H9 (cell line): ENCODE measurements around the gene MAP1B. TPM values are rescaled to one million over a fixed set of nuclear protein-coding genes. Genes with fewer than 3 reads are reported as not detected.

Experiments
- DNase-seq: peaks from one replicate; pipeline ENCODE4 v3.0.0-alpha.2; 2017
- H2AFZ ChIP-seq: one replicate; pipeline ENCODE4 v1.6.1; 2013; ENCODE audit warnings: mild to moderate bottlenecking, low read length, control low read depth, moderate library complexity
- H2AK5ac ChIP-seq: 2 replicates; pipeline ENCODE4 v1.6.1; 2013; ENCODE audit warnings: low read length, control low read depth, mixed read lengths; ENCODE audit not compliant: insufficient read length
- H2BK120ac ChIP-seq: one replicate; pipeline ENCODE4 v1.6.1; 2013; ENCODE audit warnings: low read depth, mild to moderate bottlenecking, low read length, control low read depth, inconsistent platforms; ENCODE audit not compliant: poor library complexity, severe bottlenecking
- H2BK12ac ChIP-seq: 2 replicates; pipeline ENCODE4 v1.6.1; 2013; ENCODE audit warnings: low read length, control low read depth, mixed read lengths, low read depth; ENCODE audit not compliant: insufficient read length
- H2BK15ac ChIP-seq: 2 replicates; pipeline ENCODE4 v1.6.1; 2013; ENCODE audit warnings: low read depth, low read length, control low read depth
- H2BK20ac ChIP-seq: one replicate; pipeline ENCODE4 v1.6.1; 2013; ENCODE audit warnings: low read depth, mild to moderate bottlenecking, low read length, control low read depth, inconsistent platforms; ENCODE audit not compliant: poor library complexity, severe bottlenecking
- H2BK5ac ChIP-seq: 2 replicates; pipeline ENCODE4 v1.6.1; 2013; ENCODE audit warnings: low read length, control low read depth, mixed read lengths; ENCODE audit not compliant: insufficient read length
- H3K14ac ChIP-seq: 2 replicates; pipeline ENCODE4 v1.6.1; 2013; ENCODE audit warnings: low read length, control low read depth; ENCODE audit not compliant: insufficient read depth
- H3K18ac ChIP-seq: 2 replicates; pipeline ENCODE4 v1.6.1; 2013; ENCODE audit warnings: low read depth, mild to moderate bottlenecking, mixed read lengths, low read length, control low read depth; ENCODE audit not compliant: insufficient read length
- H3K23ac ChIP-seq: 2 replicates; pipeline ENCODE4 v1.6.1; 2013; ENCODE audit warnings: low read length, control low read depth, mixed read lengths, low read depth; ENCODE audit not compliant: insufficient read length
- H3K23me2 ChIP-seq: 2 replicates; pipeline ENCODE4 v1.6.1; 2013; ENCODE audit warnings: low read depth, mild to moderate bottlenecking, mixed read lengths, low read length, control low read depth; ENCODE audit not compliant: insufficient read length, poor library complexity, severe bottlenecking
- H3K27ac ChIP-seq: 2 replicates; pipeline ENCODE4 v1.5.1; 2013; ENCODE audit warnings: low read length, control low read depth, mixed read lengths, low read depth; ENCODE audit not compliant: insufficient read length
- H3K27me3 ChIP-seq: 2 replicates; pipeline ENCODE4 v1.6.1; 2013; ENCODE audit warnings: low read length, control low read depth, inconsistent platforms; ENCODE audit not compliant: insufficient read depth
- H3K4ac ChIP-seq: 2 replicates; pipeline ENCODE4 v1.6.1; 2013; ENCODE audit warnings: low read depth, mild to moderate bottlenecking, control low read depth, inconsistent platforms, low read length, moderate library complexity
- H3K4me1 ChIP-seq: 2 replicates; pipeline ENCODE4 v1.6.1; 2013; ENCODE audit warnings: low read length, control low read depth, inconsistent platforms; ENCODE audit not compliant: insufficient read depth
- H3K4me2 ChIP-seq: 2 replicates; pipeline ENCODE4 v1.6.1; 2013; ENCODE audit warnings: low read length, control low read depth, mixed read lengths; ENCODE audit not compliant: insufficient read length, insufficient read depth
- H3K56ac ChIP-seq: 2 replicates; pipeline ENCODE4 v1.6.1; 2013; ENCODE audit warnings: low read depth, mild to moderate bottlenecking, mixed read lengths, low read length, control low read depth; ENCODE audit not compliant: insufficient read length
- H3K79me1 ChIP-seq: 2 replicates; pipeline ENCODE4 v1.6.1; 2013; ENCODE audit warnings: low read depth, mild to moderate bottlenecking, moderate library complexity, low read length, control low read depth, inconsistent platforms; ENCODE audit not compliant: insufficient read depth, poor library complexity, severe bottlenecking
- H3K79me2 ChIP-seq: 2 replicates; pipeline ENCODE4 v1.6.1; 2013; ENCODE audit warnings: low read length, control low read depth, inconsistent platforms; ENCODE audit not compliant: insufficient read depth
- H3K9ac ChIP-seq: 2 replicates; pipeline ENCODE4 v1.6.1; 2013; ENCODE audit warnings: low read length, control low read depth, mixed read lengths; ENCODE audit not compliant: insufficient read length; ENCODE audit errors: extremely low read depth
- H3K9me3 ChIP-seq: one replicate; pipeline ENCODE4 v1.6.1; 2013; ENCODE audit warnings: low read depth, low read length, inconsistent platforms; ENCODE audit not compliant: control insufficient read depth
- H3T11ph ChIP-seq: one replicate; pipeline ENCODE4 v1.6.1; 2013; ENCODE audit warnings: mild to moderate bottlenecking, low read length, control low read depth, inconsistent platforms
- H4K20me1 ChIP-seq: one replicate; pipeline ENCODE4 v1.6.1; 2013; ENCODE audit not compliant: control insufficient read depth, insufficient read length, insufficient read depth
- H4K5ac ChIP-seq: 2 replicates; pipeline ENCODE4 v1.6.1; 2013; ENCODE audit warnings: low read depth, mild to moderate bottlenecking, mixed read lengths, low read length, control low read depth; ENCODE audit not compliant: insufficient read length
- H4K8ac ChIP-seq: replicated peaks from 2 replicates; pipeline ENCODE4 v1.6.1; 2013; ENCODE audit warnings: low read length, control low read depth, mixed read lengths, low read depth; ENCODE audit not compliant: insufficient read length
- H4K91ac ChIP-seq: 2 replicates; pipeline ENCODE4 v1.6.1; 2013; ENCODE audit warnings: low read depth, mild to moderate bottlenecking, moderate library complexity, mixed read lengths, low read length, control low read depth; ENCODE audit not compliant: insufficient read length
- H3K27ac Mint-ChIP-seq, 3 experiments: 2 replicates in 2 of 3; 3 replicates in 1 of 3; pipeline ENCODE4 v1.8.0; 2020 to 2021; ENCODE audit warnings: mixed read lengths in 3 of 3, mild to moderate bottlenecking in 1 of 3, moderate library complexity in 1 of 3
- H3K27me3 Mint-ChIP-seq: 2 replicates; pipeline ENCODE4 v1.8.0; 2021; ENCODE audit warnings: low read depth, mild to moderate bottlenecking, moderate library complexity, mixed read lengths
- H3K36me3 Mint-ChIP-seq, 3 experiments: 2 replicates in 2 of 3; 3 replicates in 1 of 3; pipeline ENCODE4 v1.8.0; 2020 to 2021; ENCODE audit warnings: low read depth in 3 of 3, mixed read lengths in 3 of 3; ENCODE audit not compliant: insufficient read depth in 1 of 3
- H3K4me1 Mint-ChIP-seq, 2 experiments: 2 replicates each; pipeline ENCODE4 v1.8.0; 2020; ENCODE audit warnings: mixed read lengths in 2 of 2
- H3K4me3 Mint-ChIP-seq, 2 experiments: 2 replicates in 1 of 2; 3 replicates in 1 of 2; pipeline ENCODE4 v1.8.0; 2020 to 2021; ENCODE audit warnings: mild to moderate bottlenecking in 2 of 2, mixed read lengths in 2 of 2, moderate library complexity in 1 of 2
- H3K9me3 Mint-ChIP-seq, 2 experiments: 2 replicates in 1 of 2; 3 replicates in 1 of 2; pipeline ENCODE4 v1.8.0; 2020; ENCODE audit warnings: mild to moderate bottlenecking in 2 of 2, mixed read lengths in 2 of 2, moderate library complexity in 1 of 2
- CTCF ChIP-seq: fragments of 200-600 bp; sonication (generic); conservative IDR thresholded peaks from 3 replicates; pipeline ENCODE4 v1.8.0; 2021; ENCODE audit warnings: antibody characterized with exemption, mild to moderate bottlenecking
- whole genome bisulfite sequencing: extraction: QIAGEN DNeasy Blood & Tissue Kit; methylation state at CpG from one replicate; pipeline ENCODE4 v1.1.7; 2013; ENCODE audit warnings: missing lambda C conversion rate, low lambda C conversion rate, mixed read lengths; ENCODE audit not compliant: insufficient read length; ENCODE audit errors: extremely low coverage; 5-methylcytosine and 5-hydroxymethylcytosine counted together
- total RNA-seq: library from RNA; stranded (reverse); gene quantifications from 2 replicates; pipeline ENCODE4 v1.2.1, GENCODE V29; 2021

Gene MAP1B
- total RNA-seq, 1 experiment from 2014 or later, result 67.5 TPM

DNA sequence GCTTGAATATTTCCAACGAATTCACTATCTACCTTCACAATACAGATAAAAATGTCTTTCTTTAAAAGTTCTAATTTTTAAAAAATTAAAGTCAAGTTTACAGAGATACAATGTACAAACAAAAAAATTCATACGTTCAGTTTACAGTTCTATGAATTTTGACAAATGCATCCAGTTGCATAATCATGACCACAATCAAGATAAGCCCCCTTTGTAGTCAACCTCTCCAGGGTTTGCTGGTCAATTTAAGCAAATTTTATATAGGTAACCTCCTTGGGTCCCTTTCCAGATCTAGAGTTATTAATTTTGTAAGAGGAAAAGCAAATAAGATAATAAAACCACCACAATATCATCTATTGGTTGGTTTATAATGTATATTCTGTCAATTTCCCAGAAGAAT, 136.4 kb downstream of the MAP1B start:
- no peak overlapping the region for H2BK15ac ChIP-seq
- H4K8ac ChIP-seq, result no peak overlapping the region
- no peak overlapping the region for H2BK5ac ChIP-seq
- no peaks in the 10 kb centered on the region for H3K9me3 ChIP-seq
- no peaks in the 10 kb centered on the region for H4K20me1 ChIP-seq
- no peak overlapping the region for H2AFZ ChIP-seq
- no peak overlapping the region for H3K4ac ChIP-seq
- no peak overlapping the region for H3K56ac ChIP-seq
- Mint-ChIP-seq H3K27ac (peak overlapping the region in 2 of 3 experiments; percentile 46 to 73; a peak in 3 of 7 replicates), H3K4me3 (no peak overlapping the region), H3K4me1 (peaks cover 54 to 71% of the 10 kb centered on the region in 2 experiments), H3K36me3 (no peaks in the 10 kb centered on the region), H3K27me3 (no peaks in the 10 kb centered on the region), H3K9me3 (no peaks in the 10 kb centered on the region)
- H3K4me1 ChIP-seq, result peaks cover 10% of the 10 kb centered on the region
- no peaks in the 10 kb centered on the region for H3K79me1 ChIP-seq
- no peak overlapping the region for H3K27ac ChIP-seq
- no peaks in the 10 kb centered on the region for H3K27me3 ChIP-seq
- no peak overlapping the region for H3K23ac ChIP-seq
- TF ChIP-seq CTCF, result no peak
- H3K4me2 ChIP-seq, result no peak overlapping the region
- H3K9ac ChIP-seq, result no peak overlapping the region
- no peaks in the 10 kb centered on the region for H3K23me2 ChIP-seq
- no peak overlapping the region for H2AK5ac ChIP-seq
- no peak overlapping the region for H2BK12ac ChIP-seq
- no peak overlapping the region for H3K18ac ChIP-seq
- H4K91ac ChIP-seq, result no peak overlapping the region
- no peak overlapping the region for H2BK20ac ChIP-seq
- H2BK120ac ChIP-seq, result no peak overlapping the region
- H4K5ac ChIP-seq, result no peak overlapping the region
- no peak for DNase-seq
- H3K79me2 ChIP-seq, result no peaks in the 10 kb centered on the region
- no peak overlapping the region for H3T11ph ChIP-seq
- no peak overlapping the region for H3K14ac ChIP-seq
- WGBS, result no CpG with 5 or more reads among the region's 2 CpGs
